ENCODE results near the gene PYGB.
A peak's percentile ranks its signal among the peaks of the same experiment; 100 is the strongest.
"Not testable (repeated sequence)": the region's sequence is repeated elsewhere in the genome, so short reads cannot be mapped to it uniquely, and the experiment has no call there.

The PYGB gene

GRCh38 chr20:25316506-25317190 is 68.8 kb downstream of the PYGB start:
- no peak for DNase-seq

GRCh38 chr20:25317351-25318075 is 69.6 kb downstream of the PYGB start:
- DNase-seq, result no peak

- peak; percentile 33 for DNase-seq
These were observed 70.8 kb downstream of the PYGB start for GRCh38 chr20:25318471-25319240.

GRCh38 chr20:25319241-25320034 is 71.6 kb downstream of the PYGB start:
- no peak for DNase-seq

DNA sequence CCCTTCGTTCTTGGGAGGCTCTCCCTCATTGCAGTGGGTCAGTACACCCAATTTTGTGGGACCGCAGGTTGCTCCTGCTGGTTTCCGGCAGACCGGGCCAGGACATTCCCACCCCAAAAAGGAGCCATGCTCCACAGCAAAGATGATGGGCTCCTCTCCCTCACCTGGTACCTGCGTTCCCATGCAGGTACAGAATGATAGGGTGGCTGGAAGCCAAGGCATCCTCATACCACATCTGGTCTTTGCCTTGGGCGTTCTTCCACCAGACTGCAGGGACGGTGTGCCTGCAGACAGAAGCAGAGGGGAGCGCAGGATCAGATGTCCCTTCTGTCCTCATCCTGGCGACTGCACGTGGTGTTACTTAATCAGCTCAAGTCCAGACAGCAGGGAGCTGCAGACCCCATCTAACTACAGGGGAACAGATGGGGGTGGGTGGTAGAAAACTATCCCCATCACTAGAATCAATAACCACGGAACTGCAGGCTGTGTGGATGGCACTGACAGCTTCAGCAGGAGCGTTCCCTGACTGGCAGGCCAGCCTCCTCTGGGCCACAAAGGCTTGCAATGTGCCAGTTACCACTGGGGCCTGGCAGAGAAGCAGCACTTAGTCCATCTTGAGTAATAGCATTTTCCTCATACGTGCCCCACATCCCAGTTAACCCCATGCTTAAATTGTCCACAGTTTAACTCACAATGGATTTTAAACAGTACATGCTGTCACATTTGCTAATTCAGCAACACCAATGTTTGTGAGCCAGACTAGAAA is 72.3 kb downstream of the PYGB start:
- DNase-seq, result no peak

- no peak for DNase-seq
These were observed 73.5 kb downstream of the PYGB start for GRCh38 chr20:25321262-25321831.

DNA sequence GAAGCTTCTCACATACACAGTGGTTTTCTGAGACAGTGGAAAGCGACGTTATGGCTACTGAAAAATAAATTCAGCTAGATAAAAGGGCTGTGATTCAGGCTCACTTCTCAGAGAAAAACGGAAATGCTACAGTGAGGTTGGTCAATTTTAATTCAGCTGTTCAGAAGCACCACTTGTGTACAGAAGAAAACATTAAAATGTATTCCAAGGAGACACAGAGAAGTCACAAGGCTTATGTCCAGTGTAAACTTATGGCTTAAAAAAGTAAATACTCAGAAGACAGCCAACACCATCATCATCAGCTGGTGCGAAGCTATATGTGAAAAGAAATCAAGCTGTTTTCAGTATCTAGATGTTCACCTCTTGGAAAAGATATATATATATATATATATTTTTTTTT is 74.1 kb downstream of the PYGB start:
- DNase-seq, result no peak

DNA sequence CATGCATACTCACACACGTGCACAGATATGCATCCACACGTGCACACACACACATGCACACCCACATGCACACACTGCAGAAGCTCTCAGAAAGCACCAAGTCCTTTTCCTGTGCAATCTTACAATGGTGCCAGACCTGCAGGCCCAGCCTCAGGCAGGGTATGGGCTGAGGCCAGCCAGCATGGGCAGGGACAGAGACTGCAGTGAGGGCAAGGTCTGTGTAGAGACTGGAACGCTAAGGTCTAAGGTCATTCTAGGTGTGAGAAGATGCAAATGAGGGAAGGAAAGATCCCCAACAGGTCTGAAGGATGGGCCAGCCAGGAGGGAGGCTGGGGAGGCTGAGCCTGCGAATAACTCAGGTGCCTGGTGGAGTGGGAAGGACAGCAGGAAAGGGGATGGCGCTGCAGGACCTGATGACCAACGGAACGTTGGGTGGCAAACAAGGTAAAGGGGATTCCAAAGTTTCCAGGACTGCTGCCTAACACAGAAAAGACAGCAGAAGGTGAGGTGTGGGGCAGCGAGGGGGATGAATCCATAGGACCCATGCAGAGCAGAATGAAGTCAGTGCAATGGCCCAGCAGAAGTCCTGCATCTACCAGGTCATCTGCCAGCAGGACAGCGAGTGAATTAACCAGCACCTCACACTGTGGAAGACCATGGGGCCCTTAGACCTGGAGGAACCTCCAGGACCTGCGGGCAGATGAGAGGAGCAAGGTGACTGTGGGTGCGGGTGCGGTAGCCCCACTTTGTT is 75.8 kb downstream of the PYGB start:
- DNase-seq, result no peak

DNA sequence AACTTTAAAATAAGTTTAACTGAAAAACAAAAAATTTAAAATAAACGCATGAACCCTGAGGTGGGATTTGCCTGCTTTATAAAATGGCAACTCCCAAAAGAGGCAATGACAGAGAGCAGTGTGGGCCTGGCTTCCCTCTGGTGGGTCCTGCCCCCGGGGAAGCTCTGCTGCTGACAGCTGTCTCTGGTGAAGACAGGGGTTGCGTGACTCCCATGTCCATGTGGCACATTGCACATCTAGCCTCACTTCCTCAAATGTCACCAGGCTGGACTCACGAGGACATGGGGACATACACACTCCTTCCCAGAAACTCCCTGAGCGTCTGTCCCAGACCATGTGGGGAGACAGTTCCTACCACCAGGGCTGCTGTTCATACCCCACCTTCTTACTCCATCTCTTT is 76.5 kb downstream of the PYGB start:
- peak; percentile 68 for DNase-seq

GRCh38 chr20:25325073-25325472 is 77.2 kb downstream of the PYGB start:
- no peak for DNase-seq

DNA sequence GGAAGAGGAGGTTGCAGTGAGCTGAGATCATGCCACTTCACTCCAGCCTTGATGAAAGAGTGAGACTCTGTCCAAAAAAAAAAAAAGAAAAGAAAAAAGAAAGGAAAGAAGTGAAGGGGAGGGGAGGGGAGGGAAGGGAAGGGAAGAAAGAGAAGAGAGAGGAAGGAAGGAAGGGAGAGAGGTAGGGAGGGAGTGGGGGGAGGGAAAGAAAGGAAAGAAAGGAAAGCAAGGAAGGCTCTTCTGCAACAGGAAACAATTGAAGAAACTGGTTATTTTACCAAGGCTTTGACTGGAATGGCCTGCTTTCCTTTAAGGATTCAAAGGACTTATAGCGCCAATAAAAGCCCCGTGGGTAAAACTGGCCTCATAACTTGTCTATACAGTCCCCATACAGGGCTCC is 78.1 kb downstream of the PYGB start:
- DNase-seq, result no peak

DNA sequence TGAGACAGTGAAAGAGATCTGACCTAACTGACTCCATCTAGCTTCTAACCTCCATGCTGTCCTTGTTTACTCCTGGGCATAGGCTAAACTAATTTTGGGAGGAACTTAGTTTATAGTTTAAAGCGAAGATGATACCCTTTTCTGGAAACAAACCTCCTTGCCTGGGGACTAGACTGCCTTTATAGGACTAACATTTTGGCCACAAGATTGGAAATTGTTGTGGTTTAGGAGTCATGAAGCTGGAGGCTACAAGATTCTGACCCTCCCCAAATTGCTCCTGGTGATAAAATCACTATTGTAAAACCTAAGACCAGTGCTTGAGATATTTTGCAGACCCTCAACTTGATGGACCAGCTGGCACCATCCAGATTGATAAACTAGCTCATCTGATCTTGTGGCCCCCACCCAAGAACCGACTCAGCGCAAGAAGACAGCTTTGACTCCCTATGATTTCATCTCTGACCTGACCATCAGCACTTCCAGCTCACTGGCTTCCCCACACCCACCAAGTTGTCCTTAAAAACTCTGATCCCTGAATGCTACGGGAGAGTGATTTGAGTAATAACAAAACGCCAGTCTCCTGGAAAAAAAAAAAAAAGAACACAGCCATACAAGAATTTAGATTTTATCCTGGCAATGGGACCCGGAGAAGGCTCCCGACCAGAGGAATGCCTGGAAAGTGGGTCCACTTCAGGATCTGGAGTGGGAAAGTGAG is 79.8 kb downstream of the PYGB start:
- no peak for DNase-seq

DNA sequence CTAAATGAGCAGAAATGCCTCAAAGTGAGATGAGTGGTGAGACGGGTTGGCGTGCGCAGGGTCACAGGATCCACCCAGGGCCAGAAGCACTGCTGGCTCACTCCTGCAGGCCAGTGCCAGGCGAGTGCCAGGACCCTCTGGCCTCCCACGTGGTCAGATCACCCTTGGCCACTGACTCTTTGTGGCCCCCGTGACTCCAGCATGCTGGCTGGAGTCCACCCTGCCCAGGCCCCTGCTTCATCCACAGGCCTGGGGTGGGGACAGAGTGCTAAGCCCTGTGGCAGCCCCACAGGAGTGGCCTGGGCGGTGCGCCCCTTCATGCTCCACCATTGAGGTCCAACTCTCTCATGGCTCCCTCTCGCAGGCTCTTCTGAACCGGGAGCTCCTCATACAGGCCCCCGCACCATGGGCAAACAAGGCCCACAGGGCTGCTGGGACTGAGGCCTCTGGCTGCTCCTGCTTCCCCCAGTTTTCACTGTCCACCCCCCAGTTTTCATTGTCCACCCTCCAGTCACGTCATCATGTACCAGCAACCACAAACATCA is 81.1 kb downstream of the PYGB start:
- no peak for DNase-seq

- not testable (repeated sequence) for DNase-seq
These were observed 87.1 kb downstream of the PYGB start for GRCh38 chr20:25334972-25335371.

GRCh38 chr20:25336561-25337422 is 88.9 kb downstream of the PYGB start:
- no peak for DNase-seq

- DNase-seq, result no peak
These were observed 90.5 kb downstream of the PYGB start for GRCh38 chr20:25338112-25339023.

DNA sequence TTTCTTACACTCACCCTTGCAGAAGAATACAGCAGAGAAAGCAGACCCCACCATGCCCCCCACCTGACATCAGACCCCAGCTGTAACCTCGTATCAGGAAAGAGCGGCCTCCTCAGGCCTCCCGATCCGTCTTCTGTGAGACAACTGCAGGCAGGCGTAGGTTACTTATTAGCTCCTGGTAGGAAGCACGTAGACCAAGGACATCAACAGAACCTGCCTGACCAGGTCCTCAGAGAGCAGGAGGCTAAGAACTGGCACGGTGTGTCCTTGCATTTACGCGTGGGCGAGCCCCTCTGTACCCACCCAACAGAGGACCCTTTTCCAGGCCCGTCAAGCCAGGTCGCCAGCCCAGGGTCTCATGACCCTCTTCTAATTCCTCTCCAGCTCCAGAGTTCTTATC is 91.7 kb downstream of the PYGB start:
- DNase-seq, result no peak

DNA sequence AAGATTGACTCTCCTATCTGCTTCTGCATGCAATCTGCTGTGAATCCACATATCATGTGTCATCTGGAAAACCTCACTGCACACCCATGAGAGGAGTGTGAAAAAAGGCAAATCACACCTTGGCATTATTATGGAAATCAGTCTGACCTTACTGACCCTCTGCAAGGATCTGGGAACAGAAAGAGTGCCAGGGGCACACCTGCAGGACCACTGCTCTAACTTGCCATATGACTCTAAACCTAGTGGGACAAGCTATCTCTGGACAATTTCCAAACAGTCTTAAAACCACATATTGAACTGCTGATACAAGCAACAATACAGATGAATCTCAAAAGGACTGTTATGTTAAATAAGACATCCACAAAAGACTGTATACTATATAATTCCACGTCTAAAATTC is 92.5 kb downstream of the PYGB start:
- no peak for DNase-seq
